Keratinocyte (primary cell): ENCODE measurements around the gene CC2D1A. TPM values are rescaled to one million over a fixed set of nuclear protein-coding genes. Genes with fewer than 3 reads are reported as not detected.

Experiments used
- DNase-seq: peaks from one replicate; pipeline ENCODE4 v3.0.0-alpha.2; 2011; ENCODE audit warnings: low read depth, missing footprints, low spot score
- FAIRE-seq: peaks from 2 replicates; lab custom pipeline; 2011; peaks lifted over from hg19 to GRCh38; lab: Jason Lieb, UNC
- H2AFZ ChIP-seq: 2 replicates; pipeline ENCODE4 v1.6.0; 2012; ENCODE audit warnings: low read length, control low read depth, inconsistent platforms; ENCODE audit not compliant: control insufficient read depth
- H3K27ac ChIP-seq: 2 replicates; pipeline ENCODE4 v1.5.1; 2011; ENCODE audit warnings: low read length; ENCODE audit not compliant: control insufficient read depth, insufficient read depth
- H3K27me3 ChIP-seq: 3 replicates; pipeline ENCODE4 v1.6.0; 2011; ENCODE audit warnings: low read length; ENCODE audit not compliant: control insufficient read depth, insufficient read depth; ENCODE audit errors: extremely low read depth
- H3K36me3 ChIP-seq, 2 experiments: 2 replicates in 1 of 2; 3 replicates in 1 of 2; pipeline ENCODE4 v1.5.1; 2011; ENCODE audit warnings: low read length in 2 of 2, mild to moderate bottlenecking in 1 of 2; ENCODE audit not compliant: control insufficient read depth in 2 of 2, insufficient read depth in 2 of 2; ENCODE audit errors: extremely low read depth in 1 of 2
- H3K4me1 ChIP-seq: 3 replicates; pipeline ENCODE4 v1.5.1; 2011; ENCODE audit warnings: low read length; ENCODE audit not compliant: control insufficient read depth, insufficient read depth; ENCODE audit errors: extremely low read depth
- H3K4me2 ChIP-seq: 3 replicates; pipeline ENCODE4 v1.6.0; 2011; ENCODE audit warnings: low read depth, low read length; ENCODE audit not compliant: control insufficient read depth, insufficient read depth; ENCODE audit errors: extremely low read depth
- H3K4me3 ChIP-seq, 3 experiments: fragments of 200-600 bp in 1 of 3; sonication (generic) in 1 of 3; 2 replicates in 2 of 3; 3 replicates in 1 of 3; pipeline ENCODE4 v1.5.1; 2011 to 2016; ENCODE audit warnings: low read length in 3 of 3, mild to moderate bottlenecking in 3 of 3, control low read depth in 2 of 3, inconsistent platforms in 1 of 3, low read depth in 1 of 3, mixed read lengths in 1 of 3, mixed run types in 1 of 3, moderate library complexity in 1 of 3; ENCODE audit not compliant: control insufficient read depth in 2 of 3, insufficient read depth in 2 of 3; ENCODE audit errors: extremely low read depth in 1 of 3
- H3K79me2 ChIP-seq: 2 replicates; pipeline ENCODE4 v1.6.0; 2012; ENCODE audit warnings: low read length; ENCODE audit not compliant: control insufficient read depth, insufficient read depth
- H3K9ac ChIP-seq: 3 replicates; pipeline ENCODE4 v1.6.0; 2011; ENCODE audit warnings: low read length; ENCODE audit not compliant: control insufficient read depth, insufficient read depth; ENCODE audit errors: extremely low read depth
- H3K9me1 ChIP-seq: 3 replicates; pipeline ENCODE4 v1.6.0; 2011; ENCODE audit warnings: low read length; ENCODE audit not compliant: control insufficient read depth, insufficient read depth; ENCODE audit errors: extremely low read depth
- H3K9me3 ChIP-seq: 2 replicates; pipeline ENCODE4 v1.5.1; 2012; ENCODE audit warnings: low read depth, low read length; ENCODE audit not compliant: control insufficient read depth
- H4K20me1 ChIP-seq: 3 replicates; pipeline ENCODE4 v1.6.0; 2011; ENCODE audit warnings: low read length; ENCODE audit not compliant: control insufficient read depth, insufficient read depth; ENCODE audit errors: extremely low read depth
- EZH2 ChIP-seq: IDR thresholded peaks from one replicate; pipeline ENCODE4 v1.6.1; 2012; ENCODE audit warnings: inconsistent platforms, mild to moderate bottlenecking, low read length, moderate library complexity
- dilution Hi-C: fragments of 300-500 bp; cut with MboI; formaldehyde crosslinking; loops from one replicate; pipeline ENCODE4 v1.7.0; 2020; ENCODE audit warnings: low sequenced_read_pairs; ENCODE audit not compliant: extremely low pct_ligation_motif_present
- polyA plus RNA-seq, 5 experiments: library from polyadenylated mRNA; depleted of rRNA in 3 of 5; stranded (reverse) in 3 of 5; stranded (forward) in 1 of 5; unstranded in 1 of 5; fragments of >200 nt; gene quantifications; 1 replicate in 1 of 5; 2 replicates in 3 of 5; 3 replicates in 1 of 5; pipeline versions ENCODE4 v1.2.1 to v1.2.3, GENCODE V29; 2011 to 2012; ENCODE audit warnings: missing spikeins in 2 of 5, low read depth in 1 of 5, low replicate concordance in 1 of 5
- TF ChIP-seq, protein P1 (sequence below), 3 experiments: IDR thresholded peaks in 1 of 3; conservative IDR thresholded peaks in 1 of 3; optimal IDR thresholded peaks in 1 of 3; 2 replicates in 2 of 3; 3 replicates in 1 of 3; pipeline versions ENCODE3 to v1.5.1; 2011; ENCODE audit warnings: low read length in 3 of 3, mild to moderate bottlenecking in 3 of 3, moderate library complexity in 2 of 3, control low read depth in 1 of 3, inconsistent platforms in 1 of 3; ENCODE audit not compliant: insufficient read depth in 2 of 3; ENCODE audit errors: extremely low read depth in 1 of 3

The CC2D1A gene
- polyA plus RNA-seq, 1 donor (not counting 4 experiments of a cell fraction or from before 2014, with no cell fraction given) = 11.2 TPM

DNA sequence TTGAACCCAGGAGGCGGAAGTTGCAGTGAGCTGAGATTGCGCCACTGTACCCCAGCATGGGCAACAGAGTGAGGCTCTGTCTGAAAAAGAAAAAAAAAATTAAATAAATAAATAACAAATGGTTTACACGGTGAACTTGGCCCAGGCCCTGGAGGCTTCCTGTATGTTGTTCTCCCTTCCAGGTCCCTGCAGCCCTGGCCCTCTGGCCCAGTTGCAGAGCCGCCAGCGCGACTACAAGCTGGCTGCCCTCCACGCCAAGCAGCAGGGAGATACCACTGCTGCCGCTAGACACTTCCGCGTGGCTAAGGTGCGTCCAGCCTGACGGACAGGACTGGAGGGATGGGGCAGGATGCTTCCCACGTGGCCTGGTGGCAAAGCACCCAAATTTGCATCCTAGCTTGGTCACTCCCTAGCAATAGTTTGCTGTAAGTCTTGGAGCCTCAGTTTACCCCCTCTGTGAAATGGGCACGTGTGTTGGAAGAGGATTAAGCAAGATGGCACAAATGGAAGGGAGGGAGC lies 11.9 kb downstream of the CC2D1A start:
- dilution Hi-C loops = no loop called here
- no peak overlapping the region for H3K27ac ChIP-seq
- H3K27me3 ChIP-seq = no peaks in the 10 kb centered on the region
- H3K79me2 ChIP-seq = no peaks in the 10 kb centered on the region
- FAIRE-seq (no peak), DNase-seq (no peak)
- no peak overlapping the region for H3K4me3 ChIP-seq
- H3K9me3 ChIP-seq = no peaks in the 10 kb centered on the region
- H3K9me1 ChIP-seq = no peaks in the 10 kb centered on the region
- TF ChIP-seq EZH2 = no peak
- TF ChIP-seq, protein P1, sequence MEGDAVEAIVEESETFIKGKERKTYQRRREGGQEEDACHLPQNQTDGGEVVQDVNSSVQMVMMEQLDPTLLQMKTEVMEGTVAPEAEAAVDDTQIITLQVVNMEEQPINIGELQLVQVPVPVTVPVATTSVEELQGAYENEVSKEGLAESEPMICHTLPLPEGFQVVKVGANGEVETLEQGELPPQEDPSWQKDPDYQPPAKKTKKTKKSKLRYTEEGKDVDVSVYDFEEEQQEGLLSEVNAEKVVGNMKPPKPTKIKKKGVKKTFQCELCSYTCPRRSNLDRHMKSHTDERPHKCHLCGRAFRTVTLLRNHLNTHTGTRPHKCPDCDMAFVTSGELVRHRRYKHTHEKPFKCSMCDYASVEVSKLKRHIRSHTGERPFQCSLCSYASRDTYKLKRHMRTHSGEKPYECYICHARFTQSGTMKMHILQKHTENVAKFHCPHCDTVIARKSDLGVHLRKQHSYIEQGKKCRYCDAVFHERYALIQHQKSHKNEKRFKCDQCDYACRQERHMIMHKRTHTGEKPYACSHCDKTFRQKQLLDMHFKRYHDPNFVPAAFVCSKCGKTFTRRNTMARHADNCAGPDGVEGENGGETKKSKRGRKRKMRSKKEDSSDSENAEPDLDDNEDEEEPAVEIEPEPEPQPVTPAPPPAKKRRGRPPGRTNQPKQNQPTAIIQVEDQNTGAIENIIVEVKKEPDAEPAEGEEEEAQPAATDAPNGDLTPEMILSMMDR (optimal IDR thresholded peaks at IDR 0.05 in 1 of 3, IDR thresholded peaks at IDR 0.05 in 1 of 3, conservative IDR thresholded peaks at IDR 0.05 in 1 of 3; ENCODE audit: extremely low read depth in 1 of 3, insufficient read depth in 2 of 3, low read length in 3 of 3) = no peak
- no peaks in the 10 kb centered on the region for H4K20me1 ChIP-seq
- H3K9ac ChIP-seq = no peak overlapping the region
- no peak overlapping the region for H3K4me2 ChIP-seq
- H2AFZ ChIP-seq = no peak overlapping the region
- H3K36me3 ChIP-seq = peaks cover 20 to 24% of the 10 kb centered on the region in 2 experiments
- H3K4me1 ChIP-seq = no peaks in the 10 kb centered on the region

DNA sequence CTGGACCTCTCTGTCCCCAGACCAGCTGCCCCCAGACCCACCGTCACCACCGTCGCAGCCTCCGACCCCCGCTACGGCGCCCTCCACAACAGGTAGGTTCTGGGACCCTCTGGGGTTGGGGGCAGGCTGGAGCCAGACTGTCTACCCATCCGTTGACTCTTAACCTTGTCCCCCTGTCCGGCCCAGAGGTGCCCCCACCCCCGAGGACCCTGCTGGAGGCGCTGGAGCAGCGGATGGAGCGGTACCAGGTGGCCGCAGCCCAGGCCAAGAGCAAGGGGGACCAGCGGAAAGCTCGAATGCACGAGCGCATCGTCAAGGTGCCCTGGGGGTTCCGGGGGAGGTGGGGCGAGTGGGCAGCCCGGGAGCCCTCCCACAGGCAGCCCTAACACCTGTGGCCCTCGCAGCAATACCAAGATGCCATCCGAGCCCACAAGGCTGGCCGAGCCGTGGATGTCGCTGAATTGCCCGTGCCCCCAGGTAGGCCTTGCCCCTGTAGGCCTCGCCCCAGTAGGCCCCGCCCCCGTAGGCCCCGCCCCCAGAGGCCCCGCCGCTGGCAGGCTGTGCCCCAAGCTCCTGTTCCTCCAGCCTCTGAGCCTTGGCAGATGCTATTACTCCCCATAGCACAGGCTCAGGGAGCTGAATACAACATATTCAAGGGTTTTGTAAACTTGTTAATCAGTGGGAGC lies 12.9 kb downstream of the CC2D1A start:
- Histone ChIP-seq H3K79me2 (no peaks in the 10 kb centered on the region), H3K9me3 (no peaks in the 10 kb centered on the region), H3K27ac (no peak overlapping the region), H3K27me3 (no peaks in the 10 kb centered on the region), H3K4me3 (no peak overlapping the region), H3K4me1 (no peaks in the 10 kb centered on the region), H3K9me1 (no peaks in the 10 kb centered on the region), H4K20me1 (no peaks in the 10 kb centered on the region), H3K36me3 (peaks cover 21 to 24% of the 10 kb centered on the region in 2 experiments), H3K4me2 (no peak overlapping the region), H3K9ac (no peak overlapping the region), H2AFZ (no peak overlapping the region)
- TF ChIP-seq, protein P1 (optimal IDR thresholded peaks at IDR 0.05 in 1 of 3, IDR thresholded peaks at IDR 0.05 in 1 of 3, conservative IDR thresholded peaks at IDR 0.05 in 1 of 3; ENCODE audit: extremely low read depth in 1 of 3, insufficient read depth in 2 of 3, low read length in 3 of 3) = no peak
- no peak for TF ChIP-seq EZH2
- no peak for DNase-seq
- FAIRE-seq = no peak
- dilution Hi-C loops = no loop called here
